CD4-positive, alpha-beta memory T cell (primary cell): ENCODE results near the gene LDLR. TPM values are rescaled to one million over a fixed set of nuclear protein-coding genes. Genes with fewer than 3 reads are reported as not detected.
"Not testable (repeated sequence)": the region's sequence is repeated elsewhere in the genome, so short reads cannot be mapped to it uniquely, and the experiment has no call there.

Experiments used
- CTCF ChIA-PET: fragments of 350-600 bp; sonication (Branson Sonifier 250); formaldehyde crosslinking; loops from one replicate; lab custom pipeline; 2021; ENCODE audit warnings: inconsistent platforms; ENCODE audit not compliant: partially characterized antibody; lab: Charles Lee
- POLR2A ChIA-PET: fragments of 350-600 bp; sonication (Branson Sonifier 250); formaldehyde crosslinking; loops from one replicate; lab custom pipeline; 2021; ENCODE audit not compliant: partially characterized antibody; lab: Charles Lee
- DNase-seq, 5 donors: peaks; one replicate each; pipeline versions ENCODE4 v3.0.0 to v3.0.0-alpha.2; 2020 to 2022; ENCODE audit warnings: mixed read lengths in 1 of 5
- H3K27ac ChIP-seq: one replicate; pipeline ENCODE4 v1.7.0; 2013; ENCODE audit warnings: low read depth, low read length
- H3K27me3 ChIP-seq: 2 replicates; pipeline ENCODE4 v1.7.0; 2013; ENCODE audit warnings: mild to moderate bottlenecking, low read length, moderate library complexity; ENCODE audit not compliant: insufficient read depth
- H3K36me3 ChIP-seq: 2 replicates; pipeline ENCODE4 v1.7.0; 2013; ENCODE audit warnings: mild to moderate bottlenecking, low read length, moderate library complexity; ENCODE audit not compliant: insufficient read depth
- H3K4me1 ChIP-seq: 2 replicates; pipeline ENCODE4 v1.7.0; 2013; ENCODE audit warnings: mild to moderate bottlenecking, low read length, moderate library complexity; ENCODE audit not compliant: insufficient read depth
- H3K4me3 ChIP-seq, 2 donors: one replicate each; pipeline ENCODE4 v1.7.0; 2013; ENCODE audit warnings: low read length in 2 of 2, mild to moderate bottlenecking in 1 of 2
- H3K9me3 ChIP-seq, 2 donors: one replicate each; pipeline ENCODE4 v1.7.0; 2013; ENCODE audit warnings: low read length in 2 of 2, control low read depth in 1 of 2; ENCODE audit not compliant: control insufficient read depth in 1 of 2
- H3K27ac Mint-ChIP-seq, 7 donors: one replicate each; pipeline ENCODE4 v1.8.0; 2020 to 2021; ENCODE audit warnings: mixed read lengths in 7 of 7, mild to moderate bottlenecking in 6 of 7, inconsistent platforms in 3 of 7, moderate library complexity in 3 of 7
- H3K27me3 Mint-ChIP-seq, 2 donors: one replicate each; pipeline ENCODE4 v1.8.0; 2020 to 2021; ENCODE audit warnings: mixed read lengths in 2 of 2
- H3K36me3 Mint-ChIP-seq, 2 donors: one replicate each; pipeline ENCODE4 v1.8.0; 2020 to 2021; ENCODE audit warnings: mixed read lengths in 2 of 2, inconsistent platforms in 1 of 2, mild to moderate bottlenecking in 1 of 2
- H3K4me1 Mint-ChIP-seq, 4 donors: one replicate each; pipeline ENCODE4 v1.8.0; 2020 to 2021; ENCODE audit warnings: mixed read lengths in 4 of 4, mild to moderate bottlenecking in 1 of 4
- H3K4me3 Mint-ChIP-seq, 8 donors: one replicate each; pipeline ENCODE4 v1.8.0; 2020 to 2021; ENCODE audit warnings: mixed read lengths in 8 of 8, mild to moderate bottlenecking in 7 of 8, moderate library complexity in 6 of 8, inconsistent platforms in 3 of 8
- H3K9me3 Mint-ChIP-seq, 8 donors: one replicate each; pipeline ENCODE4 v1.8.0; 2020 to 2021; ENCODE audit warnings: mixed read lengths in 8 of 8, mild to moderate bottlenecking in 5 of 8, inconsistent platforms in 3 of 8, moderate library complexity in 1 of 8
- intact Hi-C: fragments of 100-400 bp; cut with micrococcal nuclease; formaldehyde crosslinking; loops from one replicate; pipeline ENCODE4 v1.15.1; 2023
- polyA plus RNA-seq, 2 donors: library from polyadenylated mRNA; unstranded; fragments of 300-500 nt; fragmentation: Illumina TruSeq; gene quantifications; one replicate each; pipeline ENCODE4 v1.2.3, GENCODE V29; 2021
- total RNA-seq, 2 experiments: library from RNA; stranded (reverse); gene quantifications; one replicate each; pipeline ENCODE4 v1.2.3, GENCODE V29; 2021

The LDLR gene
- total and polyA plus RNA-seq, 4 experiments from 2014 or later = 4.4 to 27.0 (median 15.4) TPM

- no peaks in the 10 kb centered on the region for H3K4me1 ChIP-seq
- POLR2A ChIA-PET = interaction anchor here (0.6 kb wide), 1 partner anchor 34 kb away, joined by 3 read pairs; no protein-coding TSS in a partner anchor
- no peaks in the 10 kb centered on the region for H3K27me3 ChIP-seq
- Mint-ChIP-seq H3K27ac (peak overlapping the region in 2 of 7 donors; percentile 55 to 86), H3K4me3 (no peak overlapping the region), H3K36me3 (peaks cover 35 to 37% of the 10 kb centered on the region in 2 donors), H3K9me3 (peaks cover 0 to 1% (median 0%) of the 10 kb centered on the region in 8 donors), H3K4me1 (peaks cover 0 to 2% (median under 1%) of the 10 kb centered on the region in 4 donors), H3K27me3 (no peaks in the 10 kb centered on the region)
- H3K9me3 ChIP-seq = no peaks in the 10 kb centered on the region
- CTCF ChIA-PET = interaction anchor here (8.8 kb wide), 1 partner anchor 88 kb away, joined by 150 read pairs; no protein-coding TSS in a partner anchor
- intact Hi-C loops = no loop called here
- H3K27ac ChIP-seq = no peak overlapping the region
- peaks cover 24% of the 10 kb centered on the region for H3K36me3 ChIP-seq
- DNase-seq = no peak
- H3K4me3 ChIP-seq = no peak overlapping the region
Measured at GRCh38 chr19:11123114-11123513, 33.9 kb downstream of the LDLR start.

- H3K27me3 Mint-ChIP-seq, H3K4me3 ChIP-seq, H3K4me1 Mint-ChIP-seq, H3K27me3 ChIP-seq, H3K27ac Mint-ChIP-seq, H3K9me3 ChIP-seq, DNase-seq, H3K27ac ChIP-seq, H3K4me3 Mint-ChIP-seq, POLR2A ChIA-PET, H3K4me1 ChIP-seq, intact Hi-C loops, H3K9me3 Mint-ChIP-seq: not testable (repeated sequence)
- CTCF ChIA-PET = interaction anchor here (0.5 to 8.8 kb wide), 6 partner anchors 13 to 466 kb away, joined by 3 to 150 read pairs (median 22); partner anchors contain the start of gene LDLR
- H3K36me3 Mint-ChIP-seq = peaks cover 31 to 34% of the 10 kb centered on the region in 2 donors
- H3K36me3 ChIP-seq = peaks cover 24% of the 10 kb centered on the region
Measured at GRCh38 chr19:11124157-11124556, 34.9 kb downstream of the LDLR start.

GRCh38 chr19:11125994-11126685, 36.9 kb downstream of the LDLR start:
- Mint-ChIP-seq H3K9me3 (no peaks in the 10 kb centered on the region), H3K27ac (peak overlapping the region in 6 of 7 donors; percentile 46 to 82 (median 64)), H3K4me1 (peaks cover 0 to 4% (median under 1%) of the 10 kb centered on the region in 4 donors), H3K27me3 (no peaks in the 10 kb centered on the region), H3K36me3 (peaks cover 27 to 35% of the 10 kb centered on the region in 2 donors), H3K4me3 (no peak overlapping the region)
- CTCF ChIA-PET = interaction anchor here (0.7 to 8.8 kb wide), 37 partner anchors 9 to 1992 kb away, joined by 3 to 150 read pairs (median 4); partner anchors contain the start of gene LDLR
- no peak overlapping the region for H3K27ac ChIP-seq
- H3K4me3 ChIP-seq = no peak overlapping the region
- DNase-seq = peak; percentile 62 to 66 (median 65)
- H3K9me3 ChIP-seq = no peaks in the 10 kb centered on the region
- no peaks in the 10 kb centered on the region for H3K27me3 ChIP-seq
- intact Hi-C loops = loop anchor here (1.0 to 2.0 kb wide), 2 partner anchors 35 to 90 kb away; no protein-coding TSS in a partner anchor
- peaks cover 28% of the 10 kb centered on the region for H3K36me3 ChIP-seq
- POLR2A ChIA-PET = interaction anchor here (0.9 to 3.3 kb wide), 7 partner anchors 31 to 91 kb away, joined by 3 to 20 read pairs (median 5); no protein-coding TSS in a partner anchor
- no peaks in the 10 kb centered on the region for H3K4me1 ChIP-seq

GRCh38 chr19:11127905-11128304, 38.6 kb downstream of the LDLR start:
- no peaks in the 10 kb centered on the region for H3K27me3 Mint-ChIP-seq
- DNase-seq = no peak
- Histone ChIP-seq H3K27ac (no peak overlapping the region), H3K9me3 (no peaks in the 10 kb centered on the region), H3K27me3 (no peaks in the 10 kb centered on the region), H3K36me3 (peaks cover 35% of the 10 kb centered on the region), H3K4me1 (no peaks in the 10 kb centered on the region), H3K4me3 (no peak overlapping the region)
- no peaks in the 10 kb centered on the region for H3K9me3 Mint-ChIP-seq
- intact Hi-C loops = loop anchor here (2.0 kb wide), 1 partner anchor 37 kb away; no protein-coding TSS in a partner anchor
- POLR2A ChIA-PET = no interaction called here
- peak overlapping the region in 2 of 7 donors; percentile 6 to 57 for H3K27ac Mint-ChIP-seq
- no peak overlapping the region for H3K4me3 Mint-ChIP-seq
- peaks cover 32 to 42% of the 10 kb centered on the region in 2 donors for H3K36me3 Mint-ChIP-seq
- CTCF ChIA-PET = interaction anchor here (1.2 to 8.8 kb wide), 5 partner anchors 10 to 93 kb away, joined by 3 to 150 read pairs (median 35); no protein-coding TSS in a partner anchor
- H3K4me1 Mint-ChIP-seq = peaks cover 0 to 4% (median 2%) of the 10 kb centered on the region in 4 donors

- ChIA-PET CTCF (interaction anchor here (1.2 to 8.8 kb wide), 5 partner anchors 36 to 120 kb away, joined by 4 to 150 read pairs (median 5); no protein-coding TSS in a partner anchor), POLR2A (interaction anchor here (2.6 kb wide), 1 partner anchor 95 kb away, joined by 11 read pairs; no protein-coding TSS in a partner anchor)
- Mint-ChIP-seq H3K4me1 (peaks cover 0 to 4% (median 2%) of the 10 kb centered on the region in 4 donors), H3K36me3 (peaks cover 33 to 39% of the 10 kb centered on the region in 2 donors), H3K9me3 (no peaks in the 10 kb centered on the region), H3K4me3 (no peak overlapping the region), H3K27ac (peak overlapping the region in 5 of 7 donors; percentile 54 to 79 (median 67)), H3K27me3 (no peaks in the 10 kb centered on the region)
- peak; percentile 64 to 72 (median 69) for DNase-seq
- intact Hi-C loops = loop anchor here (1.0 kb wide), 1 partner anchor 95 kb away; no protein-coding TSS in a partner anchor
- H3K4me3 ChIP-seq = no peak overlapping the region
- H3K27me3 ChIP-seq = no peaks in the 10 kb centered on the region
- H3K27ac ChIP-seq = no peak overlapping the region
- no peaks in the 10 kb centered on the region for H3K9me3 ChIP-seq
- H3K36me3 ChIP-seq = peaks cover 31% of the 10 kb centered on the region
- H3K4me1 ChIP-seq = no peaks in the 10 kb centered on the region
Measured at GRCh38 chr19:11130824-11131455, 41.7 kb downstream of the LDLR start.

- H3K4me3 ChIP-seq = no peak overlapping the region
- Mint-ChIP-seq H3K27ac (peak overlapping the region in 2 of 7 donors; percentile 54 to 63), H3K9me3 (no peaks in the 10 kb centered on the region), H3K4me3 (no peak overlapping the region), H3K36me3 (peaks cover 29 to 36% of the 10 kb centered on the region in 2 donors), H3K27me3 (no peaks in the 10 kb centered on the region), H3K4me1 (peaks cover 0 to 2% (median 2%) of the 10 kb centered on the region in 4 donors)
- intact Hi-C loops = loop anchor here (1.0 kb wide), 1 partner anchor 95 kb away; no protein-coding TSS in a partner anchor
- ChIA-PET CTCF (interaction anchor here (1.5 to 8.8 kb wide), 4 partner anchors 37 to 104 kb away, joined by 4 to 150 read pairs (median 32); no protein-coding TSS in a partner anchor), POLR2A (interaction anchor here (2.6 kb wide), 1 partner anchor 95 kb away, joined by 11 read pairs; no protein-coding TSS in a partner anchor)
- no peak overlapping the region for H3K27ac ChIP-seq
- no peaks in the 10 kb centered on the region for H3K27me3 ChIP-seq
- H3K9me3 ChIP-seq = no peaks in the 10 kb centered on the region
- no peak for DNase-seq
- peaks cover 31% of the 10 kb centered on the region for H3K36me3 ChIP-seq
- no peaks in the 10 kb centered on the region for H3K4me1 ChIP-seq
Measured at GRCh38 chr19:11131471-11131870, 42.2 kb downstream of the LDLR start.
